K562 (cell line): ENCODE measurements around the gene LIN9.

Experiments used
- BRF1 ChIP-seq: IDR thresholded peaks from 3 replicates; pipeline ENCODE4 v1.6.1; 2011; ENCODE audit warnings: borderline replicate concordance, mild to moderate bottlenecking; ENCODE audit not compliant: insufficient read length; ENCODE audit errors: extremely low read depth
- GABPA ChIP-seq: fragments of 200-800 bp; sonication (Bioruptor generic); conservative IDR thresholded peaks from 2 replicates; pipeline ENCODE4 v1.6.1; 2016; ENCODE audit warnings: low read depth, missing genetic modification characterization, missing compliant biosample characterization
- POLR2AphosphoS5 ChIP-seq: IDR thresholded peaks from 2 replicates; pipeline ENCODE4 v1.6.1; 2011; ENCODE audit warnings: mild to moderate bottlenecking, low read depth, low read length, moderate library complexity; ENCODE audit not compliant: control insufficient read depth, insufficient read depth
- SIX5 ChIP-seq, 2 experiments: IDR thresholded peaks; 2 replicates each; pipeline ENCODE4 v1.6.1; 2011; ENCODE audit warnings: low read length in 2 of 2, borderline replicate concordance in 1 of 2, low read depth in 1 of 2, mild to moderate bottlenecking in 1 of 2, moderate library complexity in 1 of 2; ENCODE audit not compliant: insufficient read depth in 1 of 2
- TAF1 ChIP-seq: IDR thresholded peaks from 2 replicates; pipeline ENCODE4 v1.6.1; 2011; ENCODE audit warnings: mild to moderate bottlenecking, low read length, moderate library complexity; ENCODE audit not compliant: insufficient read depth, control insufficient read depth, severe bottlenecking; ENCODE audit errors: extremely low read depth
- ZNF232 ChIP-seq: sonication (generic); formaldehyde crosslinking; IDR thresholded peaks from 2 replicates; pipeline ENCODE4 v1.8.0; 2022; ENCODE audit warnings: mild to moderate bottlenecking, missing genetic modification reagents
- TF ChIP-seq, protein P1 (sequence below), 3 experiments: IDR thresholded peaks in 2 of 3; conservative IDR thresholded peaks in 1 of 3; 2 replicates each; pipeline ENCODE4 v1.5.1; 2011 to 2012; ENCODE audit warnings: low read length in 3 of 3, mild to moderate bottlenecking in 3 of 3, control low read depth in 2 of 3, improper control_type of control experiment in 1 of 3, inconsistent platforms in 1 of 3, low read depth in 1 of 3, mixed read lengths in 1 of 3, moderate library complexity in 1 of 3; ENCODE audit not compliant: insufficient read depth in 2 of 3
- TF ChIP-seq, protein P2 (sequence below), 2 experiments: fragments of 450-650 bp; formaldehyde crosslinking in 1 of 2; IDR thresholded peaks; 2 replicates each; pipeline versions ENCODE4 v1.4.0 to v1.6.1; 2014 to 2020; ENCODE audit warnings: mild to moderate bottlenecking in 2 of 2, borderline replicate concordance in 1 of 2, low read depth in 1 of 2
- TF ChIP-seq, protein P3 (sequence below), 2 experiments: fragments of 200-800 bp in 1 of 2; sonication (Bioruptor generic) in 1 of 2; sonication (generic) in 1 of 2; formaldehyde crosslinking in 1 of 2; IDR thresholded peaks in 1 of 2; conservative IDR thresholded peaks in 1 of 2; 2 replicates each; pipeline versions ENCODE4 v1.5.0 to v1.6.1; 2016 to 2020; ENCODE audit warnings: missing compliant biosample characterization in 1 of 2, missing genetic modification characterization in 1 of 2, missing genetic modification reagents in 1 of 2
- TF ChIP-seq, protein P4 (sequence below): sonication (generic); formaldehyde crosslinking; IDR thresholded peaks from 2 replicates; pipeline ENCODE4 v1.8.1; 2022; ENCODE audit warnings: missing genetic modification reagents

DNA sequence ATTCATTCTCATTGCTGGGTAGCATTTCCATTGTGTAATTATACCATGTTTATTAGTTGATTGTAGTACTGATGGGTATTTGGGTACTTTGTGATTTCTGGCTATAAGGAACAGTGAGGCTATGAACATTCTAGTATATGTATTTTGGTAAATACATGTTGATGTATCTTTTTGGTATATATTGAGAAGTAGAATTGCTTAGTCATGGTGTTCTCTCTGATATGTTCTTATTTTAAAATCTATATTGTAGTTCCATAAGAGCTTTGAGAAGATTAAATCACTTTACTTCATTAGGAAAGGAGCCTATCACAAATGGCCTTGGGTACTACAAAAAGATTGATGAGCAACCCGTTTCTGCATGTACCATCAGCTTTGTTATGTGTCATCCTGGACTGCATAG, 72.1 kb downstream of the LIN9 start:
- TF ChIP-seq, protein P1, sequence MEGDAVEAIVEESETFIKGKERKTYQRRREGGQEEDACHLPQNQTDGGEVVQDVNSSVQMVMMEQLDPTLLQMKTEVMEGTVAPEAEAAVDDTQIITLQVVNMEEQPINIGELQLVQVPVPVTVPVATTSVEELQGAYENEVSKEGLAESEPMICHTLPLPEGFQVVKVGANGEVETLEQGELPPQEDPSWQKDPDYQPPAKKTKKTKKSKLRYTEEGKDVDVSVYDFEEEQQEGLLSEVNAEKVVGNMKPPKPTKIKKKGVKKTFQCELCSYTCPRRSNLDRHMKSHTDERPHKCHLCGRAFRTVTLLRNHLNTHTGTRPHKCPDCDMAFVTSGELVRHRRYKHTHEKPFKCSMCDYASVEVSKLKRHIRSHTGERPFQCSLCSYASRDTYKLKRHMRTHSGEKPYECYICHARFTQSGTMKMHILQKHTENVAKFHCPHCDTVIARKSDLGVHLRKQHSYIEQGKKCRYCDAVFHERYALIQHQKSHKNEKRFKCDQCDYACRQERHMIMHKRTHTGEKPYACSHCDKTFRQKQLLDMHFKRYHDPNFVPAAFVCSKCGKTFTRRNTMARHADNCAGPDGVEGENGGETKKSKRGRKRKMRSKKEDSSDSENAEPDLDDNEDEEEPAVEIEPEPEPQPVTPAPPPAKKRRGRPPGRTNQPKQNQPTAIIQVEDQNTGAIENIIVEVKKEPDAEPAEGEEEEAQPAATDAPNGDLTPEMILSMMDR (IDR thresholded peaks at IDR 0.05 in 2 of 3, conservative IDR thresholded peaks at IDR 0.05 in 1 of 3; ENCODE audit: insufficient read depth in 2 of 3, low read depth in 1 of 3, low read length in 3 of 3) = no peak
- TF ChIP-seq, protein P2, sequence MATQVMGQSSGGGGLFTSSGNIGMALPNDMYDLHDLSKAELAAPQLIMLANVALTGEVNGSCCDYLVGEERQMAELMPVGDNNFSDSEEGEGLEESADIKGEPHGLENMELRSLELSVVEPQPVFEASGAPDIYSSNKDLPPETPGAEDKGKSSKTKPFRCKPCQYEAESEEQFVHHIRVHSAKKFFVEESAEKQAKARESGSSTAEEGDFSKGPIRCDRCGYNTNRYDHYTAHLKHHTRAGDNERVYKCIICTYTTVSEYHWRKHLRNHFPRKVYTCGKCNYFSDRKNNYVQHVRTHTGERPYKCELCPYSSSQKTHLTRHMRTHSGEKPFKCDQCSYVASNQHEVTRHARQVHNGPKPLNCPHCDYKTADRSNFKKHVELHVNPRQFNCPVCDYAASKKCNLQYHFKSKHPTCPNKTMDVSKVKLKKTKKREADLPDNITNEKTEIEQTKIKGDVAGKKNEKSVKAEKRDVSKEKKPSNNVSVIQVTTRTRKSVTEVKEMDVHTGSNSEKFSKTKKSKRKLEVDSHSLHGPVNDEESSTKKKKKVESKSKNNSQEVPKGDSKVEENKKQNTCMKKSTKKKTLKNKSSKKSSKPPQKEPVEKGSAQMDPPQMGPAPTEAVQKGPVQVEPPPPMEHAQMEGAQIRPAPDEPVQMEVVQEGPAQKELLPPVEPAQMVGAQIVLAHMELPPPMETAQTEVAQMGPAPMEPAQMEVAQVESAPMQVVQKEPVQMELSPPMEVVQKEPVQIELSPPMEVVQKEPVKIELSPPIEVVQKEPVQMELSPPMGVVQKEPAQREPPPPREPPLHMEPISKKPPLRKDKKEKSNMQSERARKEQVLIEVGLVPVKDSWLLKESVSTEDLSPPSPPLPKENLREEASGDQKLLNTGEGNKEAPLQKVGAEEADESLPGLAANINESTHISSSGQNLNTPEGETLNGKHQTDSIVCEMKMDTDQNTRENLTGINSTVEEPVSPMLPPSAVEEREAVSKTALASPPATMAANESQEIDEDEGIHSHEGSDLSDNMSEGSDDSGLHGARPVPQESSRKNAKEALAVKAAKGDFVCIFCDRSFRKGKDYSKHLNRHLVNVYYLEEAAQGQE (IDR thresholded peaks at IDR 0.05; ENCODE audit: borderline replicate concordance) = no peak
- TF ChIP-seq, protein P2 (CRISPR knock-in tag; IDR thresholded peaks at IDR 0.05; ENCODE audit: low read depth) = no peak
- TF ChIP-seq, protein P3, sequence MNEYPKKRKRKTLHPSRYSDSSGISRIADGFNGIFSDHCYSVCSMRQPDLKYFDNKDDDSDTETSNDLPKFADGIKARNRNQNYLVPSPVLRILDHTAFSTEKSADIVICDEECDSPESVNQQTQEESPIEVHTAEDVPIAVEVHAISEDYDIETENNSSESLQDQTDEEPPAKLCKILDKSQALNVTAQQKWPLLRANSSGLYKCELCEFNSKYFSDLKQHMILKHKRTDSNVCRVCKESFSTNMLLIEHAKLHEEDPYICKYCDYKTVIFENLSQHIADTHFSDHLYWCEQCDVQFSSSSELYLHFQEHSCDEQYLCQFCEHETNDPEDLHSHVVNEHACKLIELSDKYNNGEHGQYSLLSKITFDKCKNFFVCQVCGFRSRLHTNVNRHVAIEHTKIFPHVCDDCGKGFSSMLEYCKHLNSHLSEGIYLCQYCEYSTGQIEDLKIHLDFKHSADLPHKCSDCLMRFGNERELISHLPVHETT (CRISPR knock-in tag; conservative IDR thresholded peaks at IDR 0.05 in 1 of 2, IDR thresholded peaks at IDR 0.05 in 1 of 2) = no peak
- TF ChIP-seq SIX5 (IDR thresholded peaks at IDR 0.05; ENCODE audit: borderline replicate concordance in 1 of 2, insufficient read depth in 1 of 2, low read depth in 1 of 2, low read length in 2 of 2) (no peak), BRF1 (no peak), POLR2AphosphoS5 (no peak), TAF1 (no peak), GABPA (tag) (no peak), ZNF232 (CRISPR knock-in tag) (no peak)
- TF ChIP-seq, protein P4, sequence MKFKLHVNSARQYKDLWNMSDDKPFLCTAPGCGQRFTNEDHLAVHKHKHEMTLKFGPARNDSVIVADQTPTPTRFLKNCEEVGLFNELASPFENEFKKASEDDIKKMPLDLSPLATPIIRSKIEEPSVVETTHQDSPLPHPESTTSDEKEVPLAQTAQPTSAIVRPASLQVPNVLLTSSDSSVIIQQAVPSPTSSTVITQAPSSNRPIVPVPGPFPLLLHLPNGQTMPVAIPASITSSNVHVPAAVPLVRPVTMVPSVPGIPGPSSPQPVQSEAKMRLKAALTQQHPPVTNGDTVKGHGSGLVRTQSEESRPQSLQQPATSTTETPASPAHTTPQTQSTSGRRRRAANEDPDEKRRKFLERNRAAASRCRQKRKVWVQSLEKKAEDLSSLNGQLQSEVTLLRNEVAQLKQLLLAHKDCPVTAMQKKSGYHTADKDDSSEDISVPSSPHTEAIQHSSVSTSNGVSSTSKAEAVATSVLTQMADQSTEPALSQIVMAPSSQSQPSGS = no peak
